Measurements from ENCODE around the gene WNK2.

GRCh38 chr9:93218671-93219420 is 34.9 kb downstream of the WNK2 start:
- TF ChIP-seq POLR2A (IDR thresholded peaks at IDR 0.05) = no peak
- TF ChIP-seq, protein P1, sequence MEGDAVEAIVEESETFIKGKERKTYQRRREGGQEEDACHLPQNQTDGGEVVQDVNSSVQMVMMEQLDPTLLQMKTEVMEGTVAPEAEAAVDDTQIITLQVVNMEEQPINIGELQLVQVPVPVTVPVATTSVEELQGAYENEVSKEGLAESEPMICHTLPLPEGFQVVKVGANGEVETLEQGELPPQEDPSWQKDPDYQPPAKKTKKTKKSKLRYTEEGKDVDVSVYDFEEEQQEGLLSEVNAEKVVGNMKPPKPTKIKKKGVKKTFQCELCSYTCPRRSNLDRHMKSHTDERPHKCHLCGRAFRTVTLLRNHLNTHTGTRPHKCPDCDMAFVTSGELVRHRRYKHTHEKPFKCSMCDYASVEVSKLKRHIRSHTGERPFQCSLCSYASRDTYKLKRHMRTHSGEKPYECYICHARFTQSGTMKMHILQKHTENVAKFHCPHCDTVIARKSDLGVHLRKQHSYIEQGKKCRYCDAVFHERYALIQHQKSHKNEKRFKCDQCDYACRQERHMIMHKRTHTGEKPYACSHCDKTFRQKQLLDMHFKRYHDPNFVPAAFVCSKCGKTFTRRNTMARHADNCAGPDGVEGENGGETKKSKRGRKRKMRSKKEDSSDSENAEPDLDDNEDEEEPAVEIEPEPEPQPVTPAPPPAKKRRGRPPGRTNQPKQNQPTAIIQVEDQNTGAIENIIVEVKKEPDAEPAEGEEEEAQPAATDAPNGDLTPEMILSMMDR (IDR thresholded peaks at IDR 0.05) = no peak
